Ramos (cell line): Measurements from ENCODE around the gene RAPGEF1.

ENCODE experiments used
- in situ Hi-C: fragments of 300-500 bp; cut with MboI; formaldehyde crosslinking; loops from one replicate; pipeline ENCODE4 v1.14.3; 2022; ENCODE audit warnings: low sequenced_read_pairs; ENCODE audit not compliant: unreplicated experiment

Gene RAPGEF1

DNA sequence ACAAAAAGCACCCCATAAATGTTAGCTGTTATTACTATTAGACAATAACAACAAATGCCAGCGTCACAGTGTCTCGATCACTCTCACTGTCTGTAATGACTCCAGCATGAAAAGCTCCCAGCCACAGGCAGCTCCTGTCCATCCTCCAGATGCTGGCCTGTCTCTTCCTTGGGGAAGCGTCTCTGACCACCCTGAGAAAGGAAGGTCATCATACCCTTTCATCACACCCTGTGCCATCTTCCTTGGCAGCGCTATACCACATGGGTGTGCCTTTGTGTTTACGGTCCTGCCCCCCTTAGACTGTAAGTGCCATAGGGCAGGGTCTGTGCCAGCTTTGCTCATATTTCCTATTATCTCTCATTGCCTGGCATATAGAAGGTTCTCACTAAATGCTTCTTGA, 104.0 kb downstream of the RAPGEF1 start:
- in situ Hi-C loops = no loop called here

DNA sequence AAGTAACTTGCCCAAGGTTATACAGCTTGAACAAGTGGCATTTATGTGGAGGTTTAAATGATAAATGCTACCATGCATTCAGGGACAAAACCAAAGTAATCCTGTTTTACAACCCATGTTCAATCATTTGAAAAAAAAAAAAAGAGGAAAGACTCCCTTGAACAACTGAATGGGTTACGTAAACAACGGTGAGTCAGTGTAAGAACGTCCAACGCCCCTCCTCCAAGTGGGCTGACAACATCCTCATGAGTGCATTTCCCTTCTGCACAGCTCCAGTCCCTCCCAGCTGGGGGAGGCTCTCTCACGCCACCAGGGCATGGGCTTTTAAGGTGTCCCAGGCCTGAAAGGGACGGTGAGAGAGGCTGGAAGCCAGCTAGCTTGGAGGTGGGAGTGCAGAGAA, 104.6 kb downstream of the RAPGEF1 start:
- in situ Hi-C loops = no loop called here

DNA sequence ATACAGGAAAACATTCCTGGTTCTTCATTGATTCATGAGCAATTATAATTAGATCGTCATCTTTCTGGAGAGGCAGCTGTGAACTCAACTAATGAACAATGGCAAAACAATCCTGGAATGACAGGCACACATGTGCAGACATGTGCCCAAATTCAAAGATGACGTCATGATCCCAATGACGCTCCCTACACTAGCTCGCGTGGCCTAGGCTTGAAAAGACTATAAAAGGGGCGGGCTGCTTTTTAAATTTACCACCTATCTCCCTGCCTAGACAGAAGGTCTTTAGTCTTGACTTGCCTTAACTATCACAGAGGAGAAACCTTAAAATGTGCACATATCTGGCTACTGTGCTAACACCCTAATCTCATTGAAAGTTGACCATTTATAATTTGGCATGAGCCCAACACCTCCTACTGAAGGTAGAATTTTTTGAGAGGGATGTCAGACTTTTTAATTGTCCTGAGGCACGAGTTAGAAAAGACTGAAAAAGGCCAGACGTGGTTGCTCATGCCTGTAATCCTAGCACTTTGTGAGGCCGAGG, 106.3 kb downstream of the RAPGEF1 start:
- in situ Hi-C loops = no loop called here

DNA sequence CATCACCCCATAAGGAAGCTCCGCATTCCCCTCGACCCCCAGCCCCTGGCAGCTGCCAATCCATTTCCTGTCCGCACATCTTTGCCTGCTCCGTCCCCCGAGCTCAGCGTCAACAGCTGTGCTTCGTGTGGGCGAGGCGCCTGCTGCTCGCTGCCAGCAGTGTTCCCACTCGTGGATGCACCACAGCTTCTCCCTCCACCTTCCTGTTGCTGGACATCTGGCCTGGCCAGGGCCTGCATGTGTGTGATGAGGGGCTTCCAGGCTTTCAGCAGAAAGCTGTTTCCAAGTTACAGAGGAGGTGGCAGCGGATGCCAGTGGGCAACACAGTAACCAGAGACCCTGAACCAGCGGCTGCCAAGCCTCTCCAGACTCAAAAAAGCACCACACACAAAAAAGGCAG, 108.6 kb downstream of the RAPGEF1 start:
- in situ Hi-C loops = no loop called here

DNA sequence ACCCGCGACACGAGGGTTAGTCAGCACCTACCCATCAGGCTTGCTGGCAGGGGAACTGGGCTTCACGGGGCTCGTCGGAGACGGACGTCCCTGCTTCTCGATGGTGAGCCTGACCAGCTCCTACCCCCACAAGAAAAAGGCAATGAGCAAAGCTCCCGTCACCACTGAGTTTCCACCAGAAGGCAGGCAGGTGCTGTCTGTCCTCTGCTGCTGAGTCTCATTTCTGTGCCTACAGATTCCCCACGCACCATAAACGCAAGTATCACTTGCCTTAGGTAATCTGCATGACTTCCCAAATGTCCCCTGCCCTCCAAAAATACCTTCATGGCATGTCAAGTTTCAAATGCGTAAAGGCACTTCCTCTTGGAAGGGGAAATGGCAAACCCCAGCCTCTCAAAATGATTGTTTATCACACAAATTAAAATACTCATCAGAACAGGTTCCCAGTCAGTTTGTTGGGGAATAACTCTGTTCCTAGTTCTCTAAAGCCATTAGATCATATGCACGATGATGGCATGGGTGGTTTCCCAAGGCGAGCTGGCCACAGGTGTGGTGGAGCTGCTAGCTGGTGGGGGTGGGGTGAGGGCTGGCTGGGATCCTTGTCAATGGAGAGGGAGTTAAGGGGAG, 109.6 kb downstream of the RAPGEF1 start:
- in situ Hi-C loops = no loop called here

DNA sequence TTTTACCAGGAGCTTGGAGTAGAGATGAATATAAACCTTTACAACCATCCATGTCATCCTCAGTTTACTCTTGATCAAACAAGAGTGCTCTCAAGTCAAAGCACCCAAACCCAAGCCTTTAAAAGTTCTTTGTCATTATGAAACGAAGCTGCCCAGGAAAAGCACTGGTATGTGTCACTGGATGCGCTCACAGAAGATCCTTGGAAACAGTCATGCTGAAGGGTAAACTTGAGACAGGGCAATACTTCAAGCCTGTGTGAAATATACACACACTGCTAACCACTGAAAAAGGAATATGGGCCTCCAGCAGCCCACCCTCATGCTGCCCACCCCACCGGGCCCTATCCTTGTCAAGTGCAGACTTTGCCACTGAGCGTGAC, 110.1 kb downstream of the RAPGEF1 start:
- in situ Hi-C loops = no loop called here

DNA sequence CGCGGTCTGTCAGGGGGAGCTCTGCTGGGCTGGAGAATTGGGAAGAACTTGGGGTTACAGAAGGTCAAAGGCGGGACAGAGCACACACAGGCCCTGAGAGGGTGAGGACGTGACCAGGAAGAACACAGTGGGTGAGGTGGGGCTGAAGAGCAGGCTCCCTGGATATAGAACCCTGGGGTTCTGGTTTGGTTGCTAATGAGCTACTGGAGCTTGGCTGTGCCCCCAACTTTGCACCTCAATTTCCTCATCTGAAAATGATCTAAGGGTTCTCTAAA, 110.7 kb downstream of the RAPGEF1 start:
- in situ Hi-C loops = no loop called here

DNA sequence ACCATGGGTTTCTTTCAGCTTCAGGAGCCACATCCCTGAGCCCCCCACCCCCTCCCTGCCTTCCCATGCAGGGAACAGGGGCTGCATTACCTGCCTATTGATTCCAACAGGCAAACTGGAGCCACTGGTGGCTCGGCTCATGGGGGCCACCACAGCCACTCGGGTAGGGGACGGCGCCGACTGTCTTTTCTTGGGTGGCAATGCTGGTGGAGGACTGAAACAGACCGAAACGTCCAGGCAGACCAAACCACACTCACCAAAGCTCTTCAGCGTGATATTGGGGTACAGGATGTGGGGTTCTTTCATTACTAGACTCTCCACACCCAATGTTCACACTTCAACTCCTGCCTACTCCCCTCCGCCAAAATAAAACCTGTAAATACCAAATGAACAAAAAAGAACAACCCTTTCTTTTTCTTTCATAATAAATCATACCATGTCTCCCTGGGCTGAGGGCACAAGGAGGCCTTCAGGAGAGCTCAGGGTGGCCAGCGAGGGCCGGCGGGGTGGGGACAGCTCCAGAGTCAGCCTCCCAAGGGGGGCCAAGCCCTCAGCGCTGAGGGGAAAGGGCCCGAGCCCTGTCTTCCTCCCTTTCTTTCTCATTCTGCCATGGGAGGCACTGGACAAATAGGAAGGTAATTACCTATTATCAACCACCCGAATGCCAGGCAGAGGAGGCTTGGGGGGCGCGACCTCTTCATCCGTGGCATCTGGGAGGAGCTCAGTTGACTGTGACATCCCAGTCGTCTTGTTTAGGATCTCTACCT, 111.2 kb downstream of the RAPGEF1 start:
- in situ Hi-C loops = no loop called here

DNA sequence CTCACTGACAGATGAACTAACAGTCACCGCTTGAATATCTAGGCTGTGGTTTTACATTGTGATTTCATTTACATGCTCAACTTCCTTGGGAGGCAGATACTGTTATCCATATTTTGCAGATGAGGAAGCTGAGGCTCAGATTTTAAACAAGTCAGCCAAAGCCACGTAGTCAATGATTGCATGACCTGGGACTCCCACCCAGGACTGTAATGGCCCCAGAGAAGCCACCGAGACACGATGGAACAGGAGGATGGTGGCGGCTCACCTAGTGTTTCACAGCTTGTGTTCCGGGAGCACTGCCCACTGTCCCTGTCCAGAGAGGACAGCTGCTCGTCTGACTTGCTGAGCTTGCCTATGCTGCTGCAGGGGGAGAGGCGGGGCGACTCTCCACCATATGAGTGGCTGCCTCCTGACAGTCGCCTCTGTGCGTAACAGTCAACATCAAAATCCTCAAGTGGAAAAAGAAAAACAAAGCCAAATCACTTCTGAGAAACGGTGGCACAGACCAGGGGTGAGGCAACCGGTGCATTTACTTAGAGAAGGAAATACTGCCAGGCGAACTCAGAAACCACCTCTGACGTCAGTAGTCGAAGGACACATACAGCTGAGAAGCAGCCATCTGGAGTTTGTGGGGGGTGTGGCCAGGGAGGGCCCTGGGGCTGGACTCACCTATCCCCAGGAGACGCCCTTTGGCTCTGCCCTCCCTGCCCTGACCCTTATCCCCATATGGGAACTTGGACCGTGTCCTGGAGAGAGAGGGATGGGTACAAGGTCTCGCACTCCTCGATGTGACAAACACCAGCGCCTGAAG, 112.0 kb downstream of the RAPGEF1 start:
- in situ Hi-C loops = no loop called here

DNA sequence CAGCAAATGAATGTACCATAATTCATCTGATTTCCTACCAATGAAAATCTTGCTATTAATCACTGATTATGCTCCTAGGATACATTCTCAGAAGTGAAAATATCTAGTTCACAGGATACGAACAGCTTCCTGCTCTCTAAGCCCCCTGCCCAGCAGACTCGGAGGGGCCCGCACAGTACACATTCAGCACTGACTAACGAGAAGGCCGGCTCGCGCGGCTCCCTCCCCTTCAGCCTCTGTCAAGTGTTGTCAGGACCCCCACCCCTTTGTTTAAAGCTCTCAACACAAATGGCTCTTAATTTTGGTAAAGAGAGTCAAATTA, 112.6 kb downstream of the RAPGEF1 start:
- in situ Hi-C loops = no loop called here

DNA sequence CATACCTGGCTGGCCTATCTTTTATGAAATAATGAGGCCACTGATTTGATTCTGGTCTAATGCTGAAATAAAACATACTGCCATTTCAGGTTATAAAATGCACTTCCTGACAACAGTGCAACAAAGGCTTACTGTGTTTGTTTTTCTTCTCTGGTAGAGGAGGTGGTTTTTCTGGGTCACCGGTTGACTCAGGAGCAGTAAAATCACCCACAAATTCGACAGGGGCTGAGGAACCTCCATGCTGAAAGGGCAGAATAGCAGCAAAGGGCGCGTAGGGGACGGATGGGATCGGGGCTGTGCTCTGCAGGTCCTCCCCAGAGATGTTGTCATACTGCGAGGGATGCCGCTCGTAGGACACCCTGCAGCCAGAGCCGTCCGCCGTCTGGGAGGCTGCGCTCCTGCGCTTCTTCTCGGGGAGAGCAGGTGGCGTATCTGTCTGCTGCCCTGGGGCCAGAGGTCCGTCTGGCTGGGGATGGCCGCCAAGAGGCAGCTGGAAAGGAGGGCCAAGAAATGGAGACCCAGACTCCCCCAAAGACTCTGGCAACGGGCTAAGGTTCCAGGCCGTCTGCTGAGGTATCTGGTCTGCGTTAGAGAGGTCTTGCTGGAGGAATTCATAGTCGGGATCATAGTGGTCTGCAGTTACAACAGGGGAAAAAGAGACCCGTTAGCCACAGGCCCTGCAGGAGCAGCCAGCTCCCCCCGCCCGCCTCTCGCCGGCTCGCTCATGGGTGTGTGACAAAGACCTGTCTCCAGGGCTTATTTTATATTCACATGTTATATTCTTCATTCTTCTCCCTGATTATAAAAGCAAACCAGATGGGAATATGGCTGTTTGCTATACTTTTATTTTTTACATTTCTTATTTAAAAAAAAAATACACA, 113.8 kb downstream of the RAPGEF1 start:
- in situ Hi-C loops = no loop called here

DNA sequence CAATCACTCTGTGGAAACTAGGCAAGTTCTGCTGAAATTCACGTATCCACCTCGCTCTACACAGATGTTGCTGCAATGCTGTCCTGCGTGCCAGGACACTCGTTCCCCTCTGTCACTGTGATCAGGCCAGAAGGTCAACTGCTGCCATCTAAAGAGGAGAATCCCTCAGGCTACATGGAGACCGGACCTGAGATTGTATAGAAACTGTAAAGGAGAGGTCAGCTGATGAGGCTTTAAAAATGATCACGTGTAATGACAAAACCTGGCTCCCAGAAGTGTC, 114.4 kb downstream of the RAPGEF1 start:
- in situ Hi-C loops = no loop called here

DNA sequence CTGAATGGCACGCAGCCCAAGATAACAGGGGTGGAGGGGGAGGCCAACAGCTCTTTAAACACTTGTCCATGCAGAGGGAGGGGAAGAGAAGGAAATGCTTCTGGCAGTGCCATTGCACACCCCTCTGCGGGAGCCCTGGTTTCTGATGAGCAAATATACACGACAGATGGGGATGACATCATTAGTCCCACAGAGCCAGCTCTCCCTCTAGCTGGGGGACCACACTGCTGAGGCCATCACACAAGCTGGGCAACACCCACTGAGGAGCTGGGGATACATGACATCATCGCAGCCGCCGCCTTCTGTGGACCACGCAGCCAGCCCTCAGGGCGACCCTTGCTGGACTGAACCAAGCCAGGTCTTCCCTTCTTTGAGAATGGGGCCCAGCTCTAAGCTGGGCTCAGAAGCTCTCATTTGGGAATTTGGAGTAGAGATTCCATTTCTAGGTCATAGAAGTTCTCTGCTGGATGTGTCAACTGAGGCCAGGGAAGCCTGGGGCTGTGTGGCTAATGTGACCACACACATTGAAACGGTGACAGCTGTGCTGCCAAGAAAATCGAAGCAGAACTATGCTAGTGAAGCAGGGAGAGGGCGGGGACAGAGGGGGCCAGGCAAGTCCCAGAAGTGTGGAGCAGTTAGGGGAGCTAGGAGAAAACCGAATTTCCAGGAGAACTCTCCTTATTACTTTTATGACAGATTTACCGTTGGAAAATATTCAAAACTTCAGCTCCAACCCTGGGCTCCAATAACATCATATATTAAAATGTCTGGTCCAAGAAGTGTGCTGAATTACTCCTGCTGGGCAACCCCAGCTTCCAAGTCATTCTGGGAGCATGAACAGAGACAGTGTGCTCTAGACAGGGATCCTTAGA, 115.0 kb downstream of the RAPGEF1 start:
- in situ Hi-C loops = no loop called here

DNA sequence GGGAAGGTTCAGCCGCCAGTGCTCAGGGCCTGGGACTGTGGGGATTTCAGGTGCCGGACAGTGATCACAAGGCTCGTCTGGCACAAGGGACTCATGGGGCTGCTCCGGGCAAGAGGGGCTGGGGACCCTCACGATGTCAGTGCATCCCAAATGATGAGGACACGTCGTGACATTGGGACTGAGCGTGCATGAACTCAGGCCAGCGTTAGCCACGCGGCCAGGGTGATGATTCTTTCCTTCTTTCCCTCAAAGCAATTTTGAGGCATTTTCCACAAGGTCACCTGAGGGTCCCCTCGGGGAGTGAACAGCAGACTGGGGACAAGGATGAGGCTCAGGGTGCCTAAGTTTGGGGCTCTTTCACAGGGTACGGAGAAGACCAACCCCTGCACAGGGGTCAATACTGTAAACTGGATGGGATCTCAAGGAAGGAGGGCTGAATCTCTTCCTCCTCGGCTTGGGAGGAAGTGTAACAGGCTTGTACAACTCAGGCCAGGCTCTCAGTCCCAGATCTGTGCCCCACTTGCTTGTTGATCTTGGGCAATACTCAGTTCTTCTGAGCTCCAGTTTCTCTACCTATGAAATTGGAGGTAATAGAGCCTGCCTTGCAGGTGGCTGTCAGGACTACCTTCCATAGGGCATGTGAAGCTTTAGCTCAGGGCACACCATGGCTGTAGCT, 116.1 kb downstream of the RAPGEF1 start:
- in situ Hi-C loops = no loop called here

DNA sequence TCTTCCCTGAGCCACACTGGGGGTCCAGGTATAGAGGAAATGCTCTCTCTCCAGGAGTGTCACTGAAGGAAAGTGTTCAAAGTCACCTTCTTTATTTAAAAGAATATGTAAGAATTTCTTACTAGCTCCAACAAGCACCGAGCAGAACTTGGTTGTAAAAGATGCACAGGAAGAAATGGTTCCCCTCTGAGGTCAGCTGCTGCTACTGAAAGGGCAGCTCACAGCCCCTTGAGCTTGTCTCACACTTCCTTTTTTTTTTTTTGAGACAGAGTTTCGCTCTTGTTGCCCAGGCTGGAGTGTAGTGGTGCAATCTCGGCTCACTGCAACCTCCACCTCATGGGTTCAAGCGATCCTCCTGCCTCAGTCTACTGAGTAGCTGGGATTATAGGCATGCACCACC, 117.4 kb downstream of the RAPGEF1 start:
- in situ Hi-C loops = no loop called here

DNA sequence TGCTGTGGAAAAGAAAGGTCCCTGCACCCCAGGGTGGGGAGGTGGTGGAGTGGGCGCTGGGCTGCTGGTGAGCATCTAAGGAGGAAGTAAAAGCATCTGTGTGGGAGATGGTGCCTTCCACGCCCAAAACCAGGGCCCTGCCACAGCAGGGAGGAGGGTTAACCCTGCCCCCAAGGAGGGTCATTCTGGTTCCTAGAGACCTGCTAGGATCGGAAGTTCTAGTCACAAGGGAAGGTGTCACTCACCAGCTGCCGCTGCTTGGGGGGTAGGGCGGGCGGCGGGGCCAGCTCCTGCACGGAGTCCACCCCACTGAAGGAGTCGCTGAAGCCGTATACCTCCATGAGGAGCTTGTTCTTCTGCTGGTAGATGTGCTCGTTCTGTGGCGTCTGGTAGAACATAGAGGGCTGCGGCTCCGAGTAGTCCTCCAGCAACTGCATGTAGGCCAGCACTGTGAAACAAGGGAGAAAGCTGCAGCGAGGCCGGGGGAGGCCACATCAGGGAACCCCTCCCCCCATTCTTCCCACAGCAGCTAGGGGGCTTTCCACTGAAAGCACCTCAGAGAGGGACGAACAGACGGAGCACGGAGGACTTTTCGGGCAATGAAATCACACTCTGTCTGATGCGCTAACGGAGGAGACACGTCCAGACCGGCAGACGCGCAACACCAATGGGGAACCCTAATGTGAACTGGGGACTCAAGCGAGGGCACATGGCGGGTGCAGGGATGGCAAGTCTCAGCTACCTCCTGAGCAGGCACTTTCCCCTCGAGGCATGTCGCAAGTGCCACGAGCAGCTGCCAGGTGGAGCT, 118.1 kb downstream of the RAPGEF1 start:
- in situ Hi-C loops = no loop called here

DNA sequence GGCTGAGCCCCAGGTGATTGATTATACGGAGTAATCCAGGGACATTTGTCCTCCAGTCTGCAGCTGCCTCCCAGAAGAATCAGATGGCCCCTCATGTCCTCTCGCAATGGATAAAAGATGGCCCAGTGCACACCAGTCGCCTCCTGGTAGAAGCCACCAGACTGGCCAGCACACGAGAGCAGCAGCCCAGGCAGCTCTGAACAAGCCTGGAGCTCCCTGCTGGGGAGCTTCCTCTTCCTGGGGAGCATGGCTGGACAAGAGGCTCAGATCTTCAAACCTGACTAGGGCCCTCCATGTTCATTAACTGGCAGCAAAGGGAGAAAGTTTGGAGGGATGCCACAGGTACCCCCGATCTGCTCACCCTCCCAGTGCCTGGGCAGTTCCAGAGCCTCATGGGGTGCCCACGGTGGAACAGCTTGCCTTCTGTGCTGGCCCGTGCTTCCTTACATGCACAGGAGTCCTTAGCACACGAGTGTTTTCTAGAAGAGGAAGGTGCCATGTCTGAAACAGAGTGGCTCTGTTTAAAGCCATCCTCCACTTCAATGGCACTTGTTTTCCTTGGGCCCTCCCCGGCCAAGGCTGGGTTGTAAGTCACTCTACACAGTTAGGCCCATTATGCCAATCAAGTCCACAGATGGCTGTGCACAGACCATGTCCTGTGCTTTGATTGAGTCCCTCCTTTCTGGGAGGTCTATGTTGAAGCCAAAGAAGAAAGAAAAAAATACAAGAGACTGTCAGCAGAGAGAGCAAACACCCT, 118.9 kb downstream of the RAPGEF1 start:
- in situ Hi-C loops = no loop called here

DNA sequence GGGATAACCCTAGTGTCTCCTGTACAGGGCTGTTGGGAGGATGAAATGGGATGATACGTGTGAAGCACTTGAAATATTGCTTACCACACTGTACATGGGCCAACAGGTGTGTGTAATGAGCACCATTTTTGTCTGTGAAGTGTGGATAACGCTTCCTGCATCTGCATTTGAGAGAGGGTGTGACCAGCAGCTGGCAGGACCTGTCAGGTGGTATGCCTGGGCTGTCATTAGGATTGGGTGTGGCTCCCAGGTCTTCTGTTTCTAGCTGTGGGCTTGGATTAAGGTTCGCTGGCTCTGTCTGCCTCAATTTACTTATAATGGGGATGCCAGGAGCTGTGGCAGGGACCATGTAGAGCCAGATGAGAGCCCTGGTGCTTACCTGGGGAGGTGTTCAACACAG, 120.2 kb downstream of the RAPGEF1 start:
- in situ Hi-C loops = no loop called here
